Measurements from ENCODE around the gene ZNF385D.

GRCh38 chr3:21777821-21778220, 26.8 kb upstream of the ZNF385D start:
- TF ChIP-seq EZH2 (IDR thresholded peaks at IDR 0.05) (no peak), POLR2AphosphoS5 (IDR thresholded peaks at IDR 0.05; ENCODE audit: borderline replicate concordance, low read depth, low read length) (no peak), FOXP2 (optimal IDR thresholded peaks at IDR 0.05; ENCODE audit: control extremely low read depth, extremely low read length, insufficient read depth) (no peak)

All from SK-N-MC (cell line).